GM21576 (cell line): ENCODE measurements around the gene SKIC2.

Experiments
- ATAC-seq: cut with Tn5 transposase; IDR thresholded peaks from one replicate; pipeline ENCODE4 v1.9.1; 2021; ENCODE audit warnings: mild to moderate bottlenecking, moderate library complexity; ENCODE audit not compliant: unreplicated experiment

Gene SKIC2

DNA sequence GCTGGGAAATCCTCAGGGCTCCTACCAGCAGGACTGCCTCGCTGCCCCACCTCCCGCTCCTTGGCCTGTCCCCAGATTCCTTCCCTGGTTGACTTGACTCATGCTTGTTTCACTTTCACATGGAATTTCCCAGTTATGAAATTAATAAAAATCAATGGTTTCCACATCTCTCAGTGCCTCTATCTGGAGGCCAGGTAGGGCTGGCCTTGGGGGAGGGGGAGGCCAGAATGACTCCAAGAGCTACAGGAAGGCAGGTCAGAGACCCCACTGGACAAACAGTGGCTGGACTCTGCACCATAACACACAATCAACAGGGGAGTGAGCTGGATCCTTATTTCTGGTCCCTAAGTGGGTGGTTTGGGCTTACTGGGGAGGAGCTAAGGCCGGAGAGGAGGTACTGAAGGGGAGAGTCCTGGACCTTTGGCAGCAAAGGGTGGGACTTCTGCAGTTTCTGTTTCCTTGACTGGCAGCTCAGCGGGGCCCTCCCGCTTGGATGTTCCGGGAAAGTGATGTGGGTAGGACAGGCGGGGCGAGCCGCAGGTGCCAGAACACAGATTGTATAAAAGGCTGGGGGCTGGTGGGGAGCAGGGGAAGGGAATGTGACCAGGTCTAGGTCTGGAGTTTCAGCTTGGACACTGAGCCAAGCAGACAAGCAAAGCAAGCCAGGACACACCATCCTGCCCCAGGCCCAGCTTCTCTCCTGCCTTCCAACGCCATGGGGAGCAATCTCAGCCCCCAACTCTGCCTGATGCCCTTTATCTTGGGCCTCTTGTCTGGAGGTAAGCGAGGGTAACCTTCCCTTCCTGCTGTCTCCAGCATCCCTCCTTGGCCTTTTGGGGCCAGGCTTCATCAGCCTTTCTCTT, 13.2 kb upstream of the SKIC2 start, which contains the start of gene CFB:
Gene CFB (plus strand): TSS at position 589 of the 863 bp plus-strand sequence. CDS start 127 bp downstream, at position 716.
- ATAC-seq, result no peak

DNA sequence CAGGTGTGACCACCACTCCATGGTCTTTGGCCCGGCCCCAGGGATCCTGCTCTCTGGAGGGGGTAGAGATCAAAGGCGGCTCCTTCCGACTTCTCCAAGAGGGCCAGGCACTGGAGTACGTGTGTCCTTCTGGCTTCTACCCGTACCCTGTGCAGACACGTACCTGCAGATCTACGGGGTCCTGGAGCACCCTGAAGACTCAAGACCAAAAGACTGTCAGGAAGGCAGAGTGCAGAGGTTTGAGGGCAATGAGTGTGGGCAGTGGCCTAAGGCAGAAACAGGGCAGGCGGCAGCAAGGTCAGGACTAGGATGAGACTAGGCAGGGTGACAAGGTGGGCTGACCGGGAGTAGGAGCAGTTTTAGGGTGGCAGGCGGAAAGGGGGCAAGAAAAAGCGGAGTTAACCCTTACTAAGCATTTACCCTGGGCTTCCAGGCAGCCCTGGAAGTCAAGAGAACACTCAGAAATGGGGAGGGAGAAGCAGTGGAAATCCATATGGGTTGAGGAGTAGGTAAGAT, 12.5 kb upstream of the SKIC2 start:
- no peak for ATAC-seq

DNA sequence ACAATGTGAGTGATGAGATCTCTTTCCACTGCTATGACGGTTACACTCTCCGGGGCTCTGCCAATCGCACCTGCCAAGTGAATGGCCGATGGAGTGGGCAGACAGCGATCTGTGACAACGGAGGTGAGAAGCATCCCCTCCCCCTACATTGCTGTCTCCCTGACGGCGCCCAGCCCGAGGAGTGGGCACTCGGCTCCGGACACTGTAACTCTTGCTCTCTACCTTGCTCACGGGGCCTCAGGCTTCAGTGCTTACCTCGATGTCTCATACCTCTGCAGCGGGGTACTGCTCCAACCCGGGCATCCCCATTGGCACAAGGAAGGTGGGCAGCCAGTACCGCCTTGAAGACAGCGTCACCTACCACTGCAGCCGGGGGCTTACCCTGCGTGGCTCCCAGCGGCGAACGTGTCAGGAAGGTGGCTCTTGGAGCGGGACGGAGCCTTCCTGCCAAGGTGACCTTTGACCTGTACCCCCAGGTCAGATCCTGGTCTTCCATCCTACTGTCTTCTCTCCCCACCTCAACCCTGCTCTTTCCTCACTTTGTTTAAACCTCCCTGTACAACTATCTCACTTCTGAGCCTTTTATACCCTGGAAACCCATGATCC, 11.8 kb upstream of the SKIC2 start:
- no peak for ATAC-seq

DNA sequence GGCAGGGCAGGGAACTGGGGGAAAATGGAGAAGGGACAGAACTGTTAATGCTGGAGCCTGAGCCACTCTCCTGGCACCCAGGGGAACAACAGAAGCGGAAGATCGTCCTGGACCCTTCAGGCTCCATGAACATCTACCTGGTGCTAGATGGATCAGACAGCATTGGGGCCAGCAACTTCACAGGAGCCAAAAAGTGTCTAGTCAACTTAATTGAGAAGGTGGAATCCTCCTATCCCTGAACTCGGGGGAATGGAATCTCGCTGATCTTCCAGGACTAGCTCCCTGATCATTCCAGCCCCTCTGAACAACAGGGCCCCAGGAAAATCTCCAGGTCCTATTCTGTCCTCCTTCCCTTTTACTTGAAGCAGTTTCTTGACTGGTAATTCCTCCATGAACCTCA, 11.1 kb upstream of the SKIC2 start:
- ATAC-seq, result no peak

DNA sequence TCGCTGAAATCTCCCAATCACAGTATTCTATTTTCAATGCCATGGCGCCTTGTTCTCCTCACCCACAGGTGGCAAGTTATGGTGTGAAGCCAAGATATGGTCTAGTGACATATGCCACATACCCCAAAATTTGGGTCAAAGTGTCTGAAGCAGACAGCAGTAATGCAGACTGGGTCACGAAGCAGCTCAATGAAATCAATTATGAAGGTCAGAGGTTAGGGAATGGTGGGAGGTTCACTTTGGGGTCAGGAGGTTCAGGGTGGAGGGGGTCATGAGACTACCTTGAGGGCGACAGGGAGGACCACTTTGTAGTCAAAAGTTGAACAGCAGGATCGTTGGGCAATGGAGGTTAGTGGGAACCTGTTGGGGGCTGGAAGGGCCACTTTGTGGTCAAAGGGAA, 10.7 kb upstream of the SKIC2 start:
- no peak for ATAC-seq

DNA sequence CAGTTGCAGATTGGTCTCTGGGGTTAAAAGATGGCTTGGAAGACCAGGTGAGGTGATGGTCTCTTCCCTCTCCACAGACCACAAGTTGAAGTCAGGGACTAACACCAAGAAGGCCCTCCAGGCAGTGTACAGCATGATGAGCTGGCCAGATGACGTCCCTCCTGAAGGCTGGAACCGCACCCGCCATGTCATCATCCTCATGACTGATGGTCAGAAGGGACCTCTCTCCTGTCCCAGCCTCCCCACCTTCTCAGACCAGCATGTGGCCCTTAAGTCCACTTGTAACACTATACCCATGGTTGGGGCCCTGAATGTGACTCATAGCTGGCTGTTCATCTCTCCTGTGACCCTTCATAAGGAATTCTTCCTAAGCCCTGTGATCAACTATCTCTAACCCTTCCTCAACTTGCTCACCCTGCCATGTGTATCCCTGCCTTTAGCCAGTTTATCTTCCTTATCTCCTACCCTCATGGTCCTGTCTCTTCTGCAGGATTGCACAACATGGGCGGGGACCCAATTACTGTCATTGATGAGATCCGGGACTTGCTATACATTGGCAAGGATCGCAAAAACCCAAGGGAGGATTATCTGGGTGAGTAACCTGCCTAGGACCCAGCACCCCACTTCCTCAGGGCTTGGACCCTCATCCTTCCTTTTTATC, 10.1 kb upstream of the SKIC2 start:
- no peak for ATAC-seq

DNA sequence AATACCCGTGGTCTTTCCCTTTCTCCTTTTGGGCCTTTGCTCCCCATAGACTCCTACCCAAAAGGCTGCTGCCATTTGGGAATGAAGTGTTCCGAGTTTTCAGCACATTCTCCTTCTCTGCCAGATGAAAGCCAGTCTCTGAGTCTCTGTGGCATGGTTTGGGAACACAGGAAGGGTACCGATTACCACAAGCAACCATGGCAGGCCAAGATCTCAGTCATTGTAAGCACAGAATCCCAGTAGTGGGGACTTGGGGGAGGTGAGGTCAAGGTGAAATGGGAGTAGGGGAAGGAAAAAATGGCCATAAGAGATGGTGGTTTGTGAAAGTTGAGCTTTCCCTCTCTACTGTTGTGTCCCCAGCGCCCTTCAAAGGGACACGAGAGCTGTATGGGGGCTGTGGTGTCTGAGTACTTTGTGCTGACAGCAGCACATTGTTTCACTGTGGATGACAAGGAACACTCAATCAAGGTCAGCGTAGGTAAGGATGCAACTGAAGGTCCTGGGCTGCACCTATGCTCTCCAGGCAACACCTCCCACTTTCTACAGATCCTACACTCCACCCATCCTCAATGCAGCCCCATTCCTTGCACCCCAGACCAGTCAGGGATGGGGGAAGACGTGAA, 8.9 kb upstream of the SKIC2 start:
- no peak for ATAC-seq

DNA sequence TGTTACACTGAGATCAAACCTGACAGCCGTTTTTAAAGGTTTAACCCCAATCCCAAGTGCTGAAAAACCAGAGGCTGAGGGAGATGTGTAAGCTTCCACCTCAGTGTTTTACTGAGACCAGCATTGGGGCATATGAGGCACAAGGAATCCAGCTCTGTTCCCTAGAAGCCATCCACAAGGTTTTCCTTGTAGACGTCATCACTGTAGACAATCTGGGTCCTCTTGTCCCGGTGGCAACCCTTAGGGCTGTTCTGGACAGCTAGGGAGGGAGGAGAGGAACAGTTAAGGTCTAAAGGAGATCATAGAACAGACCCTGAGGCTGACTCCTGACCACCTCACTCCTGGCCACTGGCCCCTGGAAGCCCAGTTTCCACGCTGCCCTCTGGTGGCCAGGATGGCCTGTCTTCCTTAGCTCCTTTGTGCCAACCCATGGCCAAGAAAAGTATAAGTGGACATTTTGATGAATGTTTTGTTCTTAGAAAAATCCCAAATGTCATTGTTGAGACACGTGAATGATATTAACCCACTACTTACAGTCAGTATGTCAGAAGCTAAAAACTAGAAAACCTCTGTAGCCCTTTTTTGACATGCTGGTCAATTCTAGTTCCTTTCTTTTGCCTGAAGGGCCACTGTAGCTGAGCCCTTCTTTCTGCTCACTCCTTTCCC, 6.7 kb upstream of the SKIC2 start:
- ATAC-seq, result no peak

DNA sequence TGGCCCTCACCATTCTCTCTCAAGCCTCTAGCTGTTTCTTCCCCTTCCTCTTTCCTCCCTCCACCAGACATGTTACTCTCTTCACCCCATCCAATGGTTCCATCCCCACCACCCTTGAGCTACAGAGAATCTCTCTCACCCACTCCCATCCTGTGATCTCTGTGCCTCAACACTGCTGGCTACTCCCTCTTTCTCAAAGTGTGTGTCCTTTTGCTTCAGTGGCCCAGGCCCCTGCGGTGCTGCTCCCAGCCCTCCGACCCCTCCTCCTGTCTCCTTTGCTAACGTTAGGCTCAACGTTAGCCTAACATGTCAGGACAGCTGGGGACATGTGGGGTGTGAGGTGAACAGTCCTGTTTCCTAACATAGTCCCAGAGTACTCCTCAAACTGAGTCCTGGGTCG, 6.1 kb upstream of the SKIC2 start:
- no peak for ATAC-seq

DNA sequence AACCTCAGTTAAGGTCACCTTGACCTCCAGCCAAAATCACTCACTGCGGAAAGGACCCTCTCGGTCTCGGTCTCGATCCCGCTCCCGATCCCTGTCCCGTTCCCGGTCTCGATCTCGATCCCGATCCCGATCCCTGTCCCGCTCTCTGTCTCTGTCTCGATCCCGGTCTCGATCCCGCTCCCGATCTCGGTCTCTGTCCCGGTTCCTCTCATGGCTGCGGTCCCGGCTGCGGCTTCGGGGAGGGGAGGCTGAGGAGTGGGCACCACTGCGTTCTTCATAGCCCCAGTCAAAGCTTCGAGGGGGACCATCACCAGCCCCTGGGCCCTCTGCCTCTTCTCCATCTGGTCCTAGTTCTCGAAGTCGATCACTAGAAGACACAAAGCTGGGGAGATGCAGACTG, 4.5 kb upstream of the SKIC2 start:
- ATAC-seq, result no peak

DNA sequence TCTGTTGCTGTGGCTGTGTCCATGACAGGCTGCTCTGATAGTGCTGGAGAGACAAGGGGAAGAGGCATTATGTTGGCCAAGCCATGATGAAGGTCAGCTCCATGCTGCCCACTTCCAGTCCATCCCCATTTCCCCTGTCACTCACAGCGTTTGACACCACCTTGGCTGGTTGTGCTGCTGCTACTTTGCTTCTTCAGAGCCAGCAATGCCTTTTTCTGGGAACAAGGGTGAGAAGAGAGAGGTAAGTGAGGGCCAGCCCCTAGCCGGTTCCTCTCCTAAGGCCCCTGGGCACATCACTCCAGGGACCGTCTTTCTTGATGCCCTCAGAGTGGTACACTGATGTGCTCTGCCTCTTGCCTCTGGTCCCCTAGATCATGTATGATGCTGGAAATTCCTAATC, 2.2 kb upstream of the SKIC2 start:
- ATAC-seq, result no peak

DNA sequence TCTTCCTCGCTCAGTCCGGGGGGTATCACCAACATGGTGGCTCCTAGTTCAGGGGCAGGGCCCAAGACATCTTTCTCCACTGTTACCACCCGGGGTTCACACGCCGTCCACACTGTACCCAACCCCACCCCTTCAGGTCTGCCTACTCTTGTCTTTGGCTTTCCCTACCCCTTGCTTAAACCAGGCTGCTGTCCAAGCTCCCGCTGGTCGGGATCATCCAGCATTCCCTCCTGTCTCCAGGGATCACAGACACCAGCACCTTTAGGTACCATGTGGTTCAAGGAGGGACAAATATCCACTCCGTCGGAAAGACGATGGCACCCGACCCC, 599 bp upstream of the SKIC2 start:
- peak; percentile 5 for ATAC-seq

DNA sequence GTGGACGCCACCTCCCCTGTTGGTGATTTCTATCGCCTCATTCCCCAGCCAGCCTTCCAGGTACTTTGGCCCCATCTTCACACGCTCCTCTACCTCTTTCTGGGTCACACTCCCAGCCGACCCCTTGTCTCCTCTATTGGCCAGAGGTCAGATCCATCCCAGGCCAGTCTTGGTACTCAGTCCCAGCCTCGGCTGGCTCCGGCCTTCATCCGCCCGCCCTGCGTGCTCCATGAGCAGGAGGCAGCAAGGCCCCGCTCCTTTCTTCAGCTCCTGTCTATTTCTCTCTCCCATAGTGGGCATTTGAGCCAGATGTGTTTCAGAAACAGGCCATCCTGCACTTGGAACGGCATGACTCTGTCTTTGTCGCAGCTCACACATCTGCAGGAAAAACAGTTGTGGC, 2.6 kb downstream of the SKIC2 start:
- no peak for ATAC-seq

DNA sequence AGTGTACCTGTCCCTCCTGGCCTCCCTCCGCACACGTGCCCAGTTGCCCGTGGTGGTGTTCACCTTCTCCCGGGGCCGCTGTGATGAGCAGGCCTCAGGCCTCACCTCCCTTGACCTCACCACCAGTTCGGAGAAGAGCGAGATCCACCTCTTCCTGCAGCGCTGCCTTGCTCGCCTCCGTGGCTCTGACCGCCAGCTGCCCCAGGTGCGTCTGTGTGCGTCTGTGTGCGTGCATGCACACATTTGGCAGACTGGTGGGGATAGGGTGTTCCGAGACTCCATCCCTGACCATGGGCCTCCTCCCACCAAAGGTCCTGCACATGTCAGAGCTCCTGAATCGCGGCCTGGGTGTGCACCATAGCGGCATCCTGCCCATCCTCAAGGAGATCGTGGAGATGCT, 4.9 kb downstream of the SKIC2 start:
- ATAC-seq, result no peak

DNA sequence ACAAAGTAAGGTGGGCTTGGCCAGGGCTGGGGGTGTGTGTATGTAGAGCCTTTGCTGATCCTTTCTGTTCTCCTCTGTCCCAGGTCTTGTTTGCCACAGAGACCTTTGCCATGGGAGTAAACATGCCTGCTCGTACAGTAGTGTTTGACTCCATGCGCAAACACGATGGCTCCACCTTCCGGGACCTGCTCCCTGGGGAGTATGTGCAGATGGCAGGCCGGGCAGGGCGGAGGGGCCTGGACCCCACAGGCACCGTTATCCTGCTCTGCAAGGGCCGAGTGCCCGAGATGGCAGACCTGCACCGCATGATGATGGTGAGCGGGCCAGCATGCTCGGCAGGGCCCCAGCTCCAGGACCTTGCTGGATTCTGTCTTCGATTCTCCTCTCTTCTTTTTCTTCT, 6.7 kb downstream of the SKIC2 start:
- ATAC-seq, result no peak

DNA sequence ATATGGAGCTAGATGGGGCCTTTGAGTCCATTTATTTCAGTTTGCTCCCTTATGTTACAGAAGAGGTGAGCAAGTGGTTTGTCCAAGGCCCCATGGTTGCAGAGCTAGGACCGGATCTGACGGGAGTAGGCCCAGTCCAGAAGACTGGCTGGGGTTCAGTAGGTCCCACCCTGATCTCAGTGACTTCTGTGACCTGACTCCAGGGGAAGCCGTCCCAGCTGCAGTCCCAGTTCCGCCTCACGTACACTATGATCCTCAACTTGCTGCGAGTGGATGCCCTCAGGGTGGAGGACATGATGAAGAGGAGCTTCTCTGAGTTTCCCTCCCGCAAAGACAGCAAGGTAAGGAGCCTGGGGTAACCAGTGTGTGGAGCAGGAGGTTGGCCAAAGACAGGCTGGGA, 7.5 kb downstream of the SKIC2 start:
- ATAC-seq, result no peak

DNA sequence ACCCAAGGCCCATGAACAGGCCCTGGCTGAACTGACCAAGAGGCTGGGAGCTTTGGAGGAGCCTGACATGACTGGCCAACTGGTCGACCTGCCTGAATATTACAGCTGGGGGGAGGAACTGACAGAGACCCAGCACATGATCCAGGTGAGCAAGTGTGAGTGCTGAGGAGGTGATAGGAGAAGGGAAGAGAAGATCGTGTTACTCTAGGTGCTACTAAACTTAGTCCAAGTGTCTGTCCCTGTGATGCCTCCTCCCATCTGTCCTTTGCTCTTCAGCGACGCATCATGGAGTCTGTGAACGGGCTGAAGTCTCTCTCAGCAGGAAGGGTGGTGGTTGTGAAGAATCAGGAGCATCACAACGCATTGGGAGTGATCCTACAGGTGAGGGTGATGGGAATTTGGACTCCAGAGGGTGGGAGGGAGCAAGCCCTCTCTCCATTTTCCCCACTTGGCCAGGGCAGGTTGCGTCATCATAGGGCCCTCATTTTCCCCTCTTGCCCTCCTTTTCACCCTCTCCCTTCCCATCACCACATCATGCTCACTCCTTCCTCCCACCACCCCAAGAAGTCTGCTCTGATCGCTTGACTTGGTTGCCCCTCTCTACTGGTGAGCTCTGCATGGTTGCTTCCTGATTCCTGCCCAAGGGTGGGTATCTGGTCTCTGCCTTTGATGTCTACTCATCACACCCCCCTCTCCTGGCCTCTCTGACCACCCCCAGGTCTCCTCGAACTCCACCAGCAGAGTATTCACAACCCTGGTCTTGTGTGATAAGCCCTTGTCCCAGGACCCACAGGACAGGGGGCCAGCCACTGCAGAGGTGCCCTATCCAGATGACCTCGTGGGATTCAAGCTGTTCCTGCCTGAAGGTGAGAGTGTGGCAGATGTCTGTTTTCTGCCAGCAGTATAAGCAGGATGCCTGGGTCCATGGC, 8.3 kb downstream of the SKIC2 start:
- ATAC-seq, result no peak

DNA sequence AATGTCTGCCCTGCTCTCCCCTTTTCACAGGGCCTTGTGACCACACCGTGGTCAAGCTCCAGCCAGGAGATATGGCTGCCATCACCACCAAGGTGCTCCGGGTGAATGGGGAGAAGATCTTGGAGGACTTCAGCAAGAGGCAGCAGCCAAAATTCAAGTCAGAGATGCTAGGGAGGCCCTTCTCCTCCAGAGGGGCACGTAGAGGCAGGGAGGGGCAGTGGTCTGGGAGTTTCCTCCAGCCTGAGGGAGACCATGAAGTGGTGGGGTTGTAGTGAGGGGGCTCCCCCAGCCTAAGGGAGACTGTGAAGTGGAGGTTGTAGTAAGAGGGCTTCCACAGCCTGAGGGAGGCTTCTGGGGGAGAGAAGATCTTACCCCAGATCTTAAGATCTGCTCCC, 8.9 kb downstream of the SKIC2 start:
- ATAC-seq, result no peak

DNA sequence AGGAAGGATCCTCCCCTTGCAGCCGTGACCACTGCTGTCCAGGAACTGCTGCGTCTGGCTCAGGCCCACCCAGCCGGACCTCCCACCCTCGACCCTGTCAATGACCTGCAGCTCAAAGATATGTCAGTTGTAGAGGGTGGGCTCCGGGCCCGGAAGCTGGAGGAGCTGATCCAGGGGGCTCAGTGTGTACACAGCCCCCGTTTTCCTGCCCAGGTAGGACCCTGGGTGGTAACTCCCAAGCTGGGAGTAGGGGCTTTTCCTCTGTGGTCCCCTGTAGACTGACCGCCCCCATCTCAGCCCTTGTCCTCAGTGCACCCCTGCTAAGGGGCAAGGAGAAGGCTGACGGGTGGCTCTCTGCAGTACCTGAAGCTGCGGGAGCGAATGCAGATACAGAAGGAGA, 9.4 kb downstream of the SKIC2 start:
- ATAC-seq, result no peak
